Large intestine (tissue), 3 donors: ENCODE data around the gene HCK. TPM values are rescaled to one million over a fixed set of nuclear protein-coding genes. Genes with fewer than 3 reads are reported as not detected.

Experiments
- DNase-seq, 2 donors: peaks; one replicate each; pipeline versions ENCODE4 v3.0.0 to v3.0.0-alpha.2; 2013
- H3K27ac ChIP-seq: one replicate; pipeline ENCODE4 v1.5.1; 2013; ENCODE audit warnings: low read length
- H3K27me3 ChIP-seq: 2 replicates; pipeline ENCODE4 v1.6.1; 2013; ENCODE audit warnings: low read length; ENCODE audit not compliant: control insufficient read depth, insufficient read depth
- H3K36me3 ChIP-seq: 2 replicates; pipeline ENCODE4 v1.6.1; 2013; ENCODE audit warnings: low read length; ENCODE audit not compliant: control insufficient read depth, insufficient read depth
- H3K4me1 ChIP-seq: one replicate; pipeline ENCODE4 v1.6.1; 2013; ENCODE audit warnings: low read length; ENCODE audit not compliant: control insufficient read depth, insufficient read depth
- H3K4me3 ChIP-seq: one replicate; pipeline ENCODE4 v1.5.1; 2013; ENCODE audit warnings: low read length
- H3K9me3 ChIP-seq: one replicate; pipeline ENCODE4 v1.6.1; 2013; ENCODE audit warnings: mild to moderate bottlenecking, low read depth, low read length, moderate library complexity; ENCODE audit not compliant: control insufficient read depth
- WGBS: methylation state at CpG from one replicate; pipeline ENCODE4 v1.1.5; 2013; ENCODE audit warnings: low lambda C conversion rate; ENCODE audit not compliant: insufficient coverage; 5-methylcytosine and 5-hydroxymethylcytosine counted together
- polyA plus RNA-seq: library from polyadenylated mRNA; unstranded; fragments of 120-200 nt; gene quantifications from one replicate; pipeline ENCODE4 v1.2.1, GENCODE V29; 2013

HCK gene
- polyA plus RNA-seq, 1 donor = 10.8 TPM

DNA sequence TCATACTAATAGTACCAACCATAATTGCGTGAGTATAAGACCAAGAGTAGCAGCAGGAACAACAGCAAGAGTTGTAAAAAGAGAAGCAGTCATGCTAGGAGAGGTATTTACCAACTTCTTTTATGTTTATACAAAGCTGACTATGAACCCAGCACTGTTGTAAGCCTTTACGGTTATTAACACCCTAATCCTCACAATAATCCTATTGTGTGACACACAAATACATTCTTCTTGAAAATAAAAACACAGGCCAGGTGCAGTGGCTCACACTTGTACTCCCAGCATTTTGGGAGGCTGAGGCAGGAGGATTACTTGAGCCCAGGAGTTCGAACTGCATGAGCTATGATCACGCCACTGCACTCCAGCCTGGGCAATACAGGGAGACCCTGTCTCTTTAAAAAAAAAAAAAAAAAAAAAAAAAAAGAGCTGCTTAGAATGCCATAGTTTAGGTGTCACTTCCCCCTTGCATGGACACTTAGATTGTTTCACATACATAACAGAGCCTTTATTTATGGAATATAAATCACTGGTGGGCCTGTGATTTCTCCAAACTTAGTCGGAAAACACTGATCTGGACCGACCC is 20.2 kb downstream of the HCK start:
- Histone ChIP-seq H3K27ac (no peak overlapping the region), H3K36me3 (no peaks in the 10 kb centered on the region), H3K4me3 (no peak overlapping the region), H3K27me3 (peaks cover 11% of the 10 kb centered on the region), H3K4me1 (no peaks in the 10 kb centered on the region), H3K9me3 (no peaks in the 10 kb centered on the region)
- no peak for DNase-seq
- no CpG with 5 or more reads among the region's 6 CpGs for WGBS

DNA sequence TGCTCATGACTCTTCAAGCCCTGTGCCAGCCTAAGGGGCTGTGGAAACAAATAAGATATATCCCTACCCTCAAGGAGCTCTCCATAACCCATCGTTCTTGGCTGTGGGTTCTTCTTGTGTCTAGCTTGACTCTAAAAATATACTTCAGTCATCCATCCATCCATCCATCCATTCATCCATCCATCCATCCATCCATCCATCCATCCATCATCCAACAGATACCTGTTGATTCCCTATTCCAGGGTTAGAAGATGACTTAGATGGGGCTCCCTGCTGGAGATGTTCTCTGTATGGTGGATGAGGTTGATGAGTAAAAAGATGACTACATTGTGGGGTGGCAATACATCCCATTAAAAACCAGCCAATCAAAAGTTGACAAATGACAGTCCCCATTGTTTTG is 23.5 kb downstream of the HCK start:
- Histone ChIP-seq H3K27me3 (peaks cover 6% of the 10 kb centered on the region), H3K36me3 (no peaks in the 10 kb centered on the region), H3K4me3 (no peak overlapping the region), H3K27ac (no peak overlapping the region), H3K9me3 (no peaks in the 10 kb centered on the region), H3K4me1 (no peaks in the 10 kb centered on the region)
- DNase-seq = no peak
- WGBS = no CpG with 5 or more reads among the region's 1 CpG

DNA sequence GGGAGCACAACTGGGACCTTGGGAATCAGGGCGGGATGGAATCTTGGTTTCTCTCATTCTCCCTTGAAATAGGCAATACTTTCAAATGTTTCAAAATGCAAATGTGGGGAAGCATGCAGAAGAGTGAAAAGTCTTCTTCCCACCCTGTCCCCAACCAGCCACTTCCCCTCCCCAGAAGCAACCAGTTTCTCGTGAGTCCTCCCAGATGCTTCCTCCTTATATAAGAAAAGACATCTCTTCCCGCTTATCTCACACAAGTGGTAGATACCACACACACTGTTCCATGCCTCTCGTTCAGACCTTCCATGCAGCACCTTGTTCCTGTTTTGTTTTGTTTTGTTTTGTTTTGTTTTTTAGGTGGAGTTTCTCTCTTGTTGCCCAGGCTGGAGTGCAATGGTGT is 25.1 kb downstream of the HCK start:
- no peaks in the 10 kb centered on the region for H3K4me1 ChIP-seq
- no peak overlapping the region for H3K4me3 ChIP-seq
- no CpG with 5 or more reads among the region's 4 CpGs for WGBS
- DNase-seq = no peak
- H3K36me3 ChIP-seq = no peaks in the 10 kb centered on the region
- no peaks in the 10 kb centered on the region for H3K9me3 ChIP-seq
- no peak overlapping the region for H3K27ac ChIP-seq
- H3K27me3 ChIP-seq = peaks cover 2% of the 10 kb centered on the region

DNA sequence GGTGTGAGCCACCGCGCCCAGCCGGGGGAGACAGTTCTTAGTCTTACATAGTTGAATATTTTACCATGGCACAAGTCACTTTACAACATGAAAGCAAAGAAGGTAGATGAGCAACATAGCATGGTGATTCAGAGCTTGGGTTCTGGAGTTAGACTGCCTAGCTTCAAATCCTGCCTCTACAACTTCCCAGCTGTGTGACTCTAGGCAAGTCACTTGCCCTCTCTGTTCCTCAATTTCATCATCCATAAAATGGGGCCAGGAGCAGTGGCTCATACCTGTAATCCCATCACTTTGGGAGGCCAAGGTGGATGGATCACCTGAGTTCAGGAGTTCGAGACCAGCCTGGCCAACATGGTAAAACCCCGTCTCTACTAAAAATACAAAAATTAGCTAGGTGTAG is 26.3 kb downstream of the HCK start:
- no peaks in the 10 kb centered on the region for H3K9me3 ChIP-seq
- H3K4me1 ChIP-seq = no peaks in the 10 kb centered on the region
- H3K4me3 ChIP-seq = no peak overlapping the region
- no peak for DNase-seq
- no peaks in the 10 kb centered on the region for H3K36me3 ChIP-seq
- no peak overlapping the region for H3K27ac ChIP-seq
- H3K27me3 ChIP-seq = peaks cover 2% of the 10 kb centered on the region
- no CpG with 5 or more reads among the region's 5 CpGs for WGBS

DNA sequence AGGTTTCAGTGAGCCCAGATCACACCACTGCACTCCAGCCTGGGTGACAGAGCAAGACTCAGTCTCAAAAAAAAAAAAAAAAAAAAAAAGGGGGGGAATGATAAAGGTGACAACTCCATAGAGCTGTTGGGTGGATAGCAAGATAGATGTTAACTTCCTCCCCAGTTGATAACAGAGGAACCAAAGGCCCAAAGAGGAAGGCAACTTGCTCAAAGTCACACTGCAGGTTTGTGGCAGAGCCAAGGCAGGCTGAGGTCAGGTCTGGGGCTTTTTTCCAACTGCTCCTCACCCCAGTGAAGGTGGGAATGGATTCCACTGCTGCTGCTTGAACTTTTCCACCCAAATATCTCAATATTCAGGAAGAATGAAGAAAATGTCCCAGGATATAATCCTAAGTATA is 26.7 kb downstream of the HCK start:
- no peak for DNase-seq
- peaks cover 2% of the 10 kb centered on the region for H3K27me3 ChIP-seq
- no peaks in the 10 kb centered on the region for H3K4me1 ChIP-seq
- H3K36me3 ChIP-seq = no peaks in the 10 kb centered on the region
- H3K4me3 ChIP-seq = no peak overlapping the region
- H3K9me3 ChIP-seq = no peaks in the 10 kb centered on the region
- H3K27ac ChIP-seq = no peak overlapping the region

DNA sequence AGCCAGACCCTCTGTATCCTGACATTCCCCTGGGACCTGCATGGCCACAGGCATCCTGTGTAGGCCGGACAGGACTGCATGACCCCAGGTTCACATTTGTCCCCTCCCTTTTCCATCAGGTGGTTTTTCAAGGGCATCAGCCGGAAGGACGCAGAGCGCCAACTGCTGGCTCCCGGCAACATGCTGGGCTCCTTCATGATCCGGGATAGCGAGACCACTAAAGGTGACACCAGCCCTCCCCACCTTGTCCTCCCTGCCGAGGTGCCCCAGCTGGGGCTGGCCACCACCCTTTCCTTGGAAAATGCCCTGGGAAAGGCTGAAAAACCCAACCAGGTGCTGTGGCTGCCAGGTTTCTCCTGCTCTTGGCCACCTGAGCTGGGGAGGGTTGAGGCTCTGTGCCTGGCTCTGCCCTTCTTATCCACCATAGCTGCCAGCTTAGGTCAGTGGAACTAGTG is 27.6 kb downstream of the HCK start:
- WGBS = no CpG with 5 or more reads among the region's 8 CpGs
- no peak for DNase-seq
- H3K9me3 ChIP-seq = no peaks in the 10 kb centered on the region
- no peaks in the 10 kb centered on the region for H3K4me1 ChIP-seq
- H3K27me3 ChIP-seq = peaks cover 5% of the 10 kb centered on the region
- no peak overlapping the region for H3K4me3 ChIP-seq
- H3K36me3 ChIP-seq = no peaks in the 10 kb centered on the region
- no peak overlapping the region for H3K27ac ChIP-seq

DNA sequence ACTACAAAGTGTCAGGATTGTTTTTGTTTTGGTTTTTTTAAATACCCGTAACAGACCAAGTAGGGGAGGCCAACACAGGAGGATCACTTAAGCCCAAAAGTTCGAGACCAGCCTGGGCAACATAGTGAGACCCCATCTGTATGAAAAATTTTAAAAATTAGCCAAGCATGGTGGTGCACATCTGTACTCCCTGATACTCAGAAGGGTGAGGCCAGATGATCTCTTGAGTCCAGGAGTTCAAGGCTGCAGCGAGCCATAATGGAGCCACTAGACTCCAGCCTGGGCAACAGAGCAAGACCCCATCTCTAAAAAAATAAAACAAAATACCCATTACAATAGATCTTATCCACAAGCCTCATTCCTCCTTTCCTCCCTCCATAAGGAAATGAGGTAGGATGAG is 28.7 kb downstream of the HCK start:
- Histone ChIP-seq H3K36me3 (no peaks in the 10 kb centered on the region), H3K9me3 (no peaks in the 10 kb centered on the region)
- no peak for DNase-seq

DNA sequence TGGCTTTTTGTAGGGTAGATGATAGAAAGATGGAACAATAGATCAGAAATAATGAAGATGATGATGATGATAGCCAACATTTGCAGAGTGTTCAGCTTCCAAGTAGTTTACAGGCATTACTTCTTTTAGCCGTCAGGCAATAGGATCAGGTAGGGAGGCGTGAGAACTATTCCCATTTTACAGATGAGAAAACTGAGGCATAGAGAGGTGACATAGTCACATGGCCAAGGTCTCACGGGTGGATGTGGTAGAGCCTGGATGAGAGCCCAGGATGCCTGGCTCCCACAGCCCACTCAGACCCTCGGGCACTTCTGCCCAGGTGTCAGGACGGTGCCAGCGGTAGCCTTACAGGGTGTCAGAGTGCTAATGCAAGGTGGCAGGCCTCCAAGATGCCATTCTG is 31.4 kb downstream of the HCK start:
- Histone ChIP-seq H3K27me3 (peaks cover 5% of the 10 kb centered on the region), H3K27ac (no peak overlapping the region), H3K4me1 (no peaks in the 10 kb centered on the region), H3K4me3 (no peak overlapping the region), H3K36me3 (no peaks in the 10 kb centered on the region), H3K9me3 (no peaks in the 10 kb centered on the region)
- no CpG with 5 or more reads among the region's 6 CpGs for WGBS
- no peak for DNase-seq

More for the DNA sequence above, 28.7 kb downstream of the HCK start:
- Histone ChIP-seq H3K4me1 (no peaks in the 10 kb centered on the region), H3K4me3 (no peak overlapping the region), H3K27me3 (peaks cover 5% of the 10 kb centered on the region), H3K27ac (no peak overlapping the region)
- no CpG with 5 or more reads among the region's 3 CpGs for WGBS

DNA sequence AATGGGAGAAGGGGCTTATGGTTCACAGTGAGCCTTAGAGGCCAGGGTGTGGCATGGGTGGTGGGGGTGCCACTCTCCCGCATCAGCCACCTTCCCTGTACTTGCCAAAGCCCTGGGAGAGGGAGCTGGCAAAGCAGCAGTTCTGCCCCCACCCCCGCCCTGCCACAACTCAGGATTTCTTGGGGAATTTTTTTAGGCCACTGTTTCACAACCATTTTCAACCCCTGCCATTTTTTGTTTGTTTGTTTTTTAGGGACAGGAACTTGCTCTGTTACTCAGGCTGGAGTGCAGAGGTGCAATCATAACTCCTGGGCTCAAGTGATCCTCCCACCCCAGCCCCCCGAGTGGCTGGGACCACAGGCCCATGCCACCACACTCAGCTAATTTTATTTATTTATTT is 35.0 kb downstream of the HCK start:
- Histone ChIP-seq H3K36me3 (no peaks in the 10 kb centered on the region), H3K4me1 (no peaks in the 10 kb centered on the region), H3K27me3 (peaks cover 4% of the 10 kb centered on the region), H3K27ac (no peak overlapping the region), H3K9me3 (no peaks in the 10 kb centered on the region), H3K4me3 (no peak overlapping the region)
- DNase-seq = no peak
- no CpG with 5 or more reads among the region's 3 CpGs for WGBS

DNA sequence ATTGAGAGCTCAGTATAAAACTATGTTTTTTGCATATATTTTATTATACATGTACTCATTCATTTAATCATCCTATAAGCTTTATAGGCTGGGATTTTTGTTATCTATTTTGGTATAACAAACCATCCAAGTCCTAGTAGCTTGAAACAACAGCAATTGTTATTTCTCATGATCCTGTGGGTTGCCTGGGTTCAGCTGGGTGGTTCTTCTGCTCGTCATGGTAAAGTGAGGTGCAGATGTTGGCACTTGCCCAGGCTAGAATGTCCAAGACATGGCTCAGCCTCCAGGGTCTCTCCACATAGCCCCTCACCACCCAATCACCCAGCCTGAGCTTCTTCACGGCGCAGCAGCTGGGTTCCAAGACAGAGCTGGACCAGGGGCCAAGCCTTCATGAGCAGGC is 36.7 kb downstream of the HCK start:
- DNase-seq = no peak
- Histone ChIP-seq H3K27me3 (peaks cover 10% of the 10 kb centered on the region), H3K36me3 (no peaks in the 10 kb centered on the region), H3K4me1 (no peaks in the 10 kb centered on the region), H3K9me3 (no peaks in the 10 kb centered on the region), H3K27ac (no peak overlapping the region), H3K4me3 (no peak overlapping the region)
- WGBS = no CpG with 5 or more reads among the region's 3 CpGs

DNA sequence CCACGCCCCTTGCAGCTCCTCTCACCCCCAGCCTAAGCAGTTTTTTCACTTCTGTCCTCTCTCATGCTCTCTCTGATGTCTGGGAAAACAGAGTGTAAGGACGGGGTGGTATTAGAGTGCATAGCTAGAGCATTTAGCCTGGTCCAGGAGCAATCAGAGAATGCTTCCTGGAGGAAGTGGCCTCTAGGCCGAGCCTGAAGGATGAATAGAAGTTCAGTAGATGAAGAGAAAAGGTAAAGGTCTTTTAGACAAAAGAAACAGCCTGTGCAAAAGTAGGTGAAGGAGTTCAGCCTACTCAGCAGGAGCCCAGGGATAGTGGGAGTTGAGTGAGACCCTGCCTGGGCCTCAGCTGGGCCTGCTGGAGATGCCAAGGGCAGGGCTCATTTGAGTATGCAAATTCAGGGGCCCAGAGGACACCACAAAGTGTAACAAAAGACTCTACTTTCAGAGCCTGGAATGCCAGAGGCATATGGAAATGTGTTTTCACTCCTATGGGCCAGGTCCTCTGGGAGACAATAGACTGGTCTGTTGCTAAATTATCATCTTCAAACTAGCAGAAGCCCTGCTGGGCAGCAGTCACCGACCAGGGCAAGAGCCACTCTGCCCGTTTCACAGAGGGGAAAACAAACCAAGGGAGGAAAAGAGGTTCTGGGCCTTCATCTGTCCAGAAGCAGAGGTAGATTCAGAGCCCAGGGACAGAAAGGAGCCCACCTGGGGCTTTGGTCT is 37.8 kb downstream of the HCK start:
- peaks cover 7% of the 10 kb centered on the region for H3K27me3 ChIP-seq
- no peak overlapping the region for H3K4me3 ChIP-seq
- H3K9me3 ChIP-seq = no peaks in the 10 kb centered on the region
- DNase-seq = no peak
- H3K27ac ChIP-seq = no peak overlapping the region
- H3K36me3 ChIP-seq = no peaks in the 10 kb centered on the region
- H3K4me1 ChIP-seq = no peaks in the 10 kb centered on the region
- 100% methylated on average over 1 of the region's 5 CpGs for WGBS
